Mammary epithelial cell (primary cell): ENCODE data around the gene PRRG4.
"Not testable (repeated sequence)": the region's sequence is repeated elsewhere in the genome, so short reads cannot be mapped to it uniquely, and the experiment has no call there.

Experiments used
- CTCF ChIP-seq, 2 donors: IDR thresholded peaks in 1 of 2; conservative IDR thresholded peaks in 1 of 2; 2 replicates each; pipeline ENCODE4 v1.5.1; 2011 to 2012; ENCODE audit warnings: inconsistent platforms in 2 of 2, low read length in 2 of 2, mild to moderate bottlenecking in 2 of 2, control low read depth in 1 of 2, low read depth in 1 of 2; ENCODE audit not compliant: insufficient read depth in 1 of 2; ENCODE audit errors: extremely low read depth in 1 of 2
- EZH2 ChIP-seq: IDR thresholded peaks from 2 replicates; pipeline ENCODE4 v1.6.1; 2012; ENCODE audit warnings: low read length, inconsistent platforms, borderline replicate concordance

- TF ChIP-seq CTCF (conservative IDR thresholded peaks at IDR 0.05 in 1 of 2, IDR thresholded peaks at IDR 0.05 in 1 of 2; ENCODE audit: extremely low read depth in 1 of 2, insufficient read depth in 1 of 2, low read depth in 1 of 2, low read length in 2 of 2); EZH2: not testable (repeated sequence)
Measured at GRCh38 chr11:32887707-32888383, 58.1 kb downstream of the PRRG4 start.
